Testis (tissue), 3 donors: ENCODE results near the gene CLN6. TPM values are rescaled to one million over a fixed set of nuclear protein-coding genes. Genes with fewer than 3 reads are reported as not detected.

Experiments used
- DNase-seq: peaks from one replicate; pipeline ENCODE4 v3.0.0-alpha.2; 2019
- H3K27ac ChIP-seq, 2 donors: fragments of 200-600 bp; sonication (generic); one replicate each; pipeline ENCODE4 v1.5.1; 2019
- H3K27me3 ChIP-seq: fragments of 200-600 bp; sonication (generic); one replicate; pipeline ENCODE4 v1.5.1; 2019
- H3K36me3 ChIP-seq: fragments of 200-600 bp; sonication (generic); one replicate; pipeline ENCODE4 v1.5.1; 2017; ENCODE audit warnings: low read depth; ENCODE audit errors: missing control alignments
- H3K4me1 ChIP-seq: fragments of 200-600 bp; sonication (generic); one replicate; pipeline ENCODE4 v1.5.1; 2019
- H3K4me3 ChIP-seq, 2 donors: fragments of 200-600 bp; sonication (generic); one replicate each; pipeline ENCODE4 v1.5.1; 2017 to 2019
- H3K9me3 ChIP-seq: fragments of 200-600 bp; sonication (generic); one replicate; pipeline ENCODE4 v1.5.1; 2017
- POLR2A ChIP-seq: fragments of 450-650 bp; IDR thresholded peaks from one replicate; pipeline ENCODE4 v1.6.1; 2017; ENCODE audit warnings: antibody characterized with exemption, mild to moderate bottlenecking, moderate library complexity
- WGBS, 2 donors: methylation state at CpG; one replicate each; pipeline ENCODE4 v1.1.5; 2018; 5-methylcytosine and 5-hydroxymethylcytosine counted together
- intact Hi-C: fragments of 100-400 bp; cut with DNase I; formaldehyde crosslinking; loops from one replicate; pipeline ENCODE4 v1.15.1; 2023; ENCODE audit warnings: low total_unique reads
- polyA plus RNA-seq: library from polyadenylated mRNA; stranded (reverse); fragments of 350-450 nt; fragmentation: Illumina TruSeq; extraction: RNeasy Lipid Tissue Mini Kit (QIAGEN cat#74804); gene quantifications from one replicate; pipeline ENCODE4 v1.2.3, GENCODE V29; 2014; ENCODE audit warnings: low read depth, low replicate concordance; ENCODE audit not compliant: insufficient read depth
- total RNA-seq, 2 donors: library from RNA; depleted of rRNA; stranded (reverse); fragments of >200 nt; gene quantifications; one replicate each; pipeline ENCODE4 v1.2.3, GENCODE V29; 2016
- TF ChIP-seq, protein P1 (sequence below), 3 experiments: fragments of 450-650 bp in 2 of 3; fragments of 200-600 bp in 1 of 3; sonication (generic) in 1 of 3; IDR thresholded peaks; one replicate each; pipeline ENCODE4 v1.5.1; 2016 to 2019; ENCODE audit warnings: antibody characterized with exemption in 3 of 3, mild to moderate bottlenecking in 2 of 3, moderate library complexity in 1 of 3

CLN6 gene
- total and polyA plus RNA-seq, 3 donors from 2014 or later = 23.3 to 58.8 (median 39.7) TPM

DNA sequence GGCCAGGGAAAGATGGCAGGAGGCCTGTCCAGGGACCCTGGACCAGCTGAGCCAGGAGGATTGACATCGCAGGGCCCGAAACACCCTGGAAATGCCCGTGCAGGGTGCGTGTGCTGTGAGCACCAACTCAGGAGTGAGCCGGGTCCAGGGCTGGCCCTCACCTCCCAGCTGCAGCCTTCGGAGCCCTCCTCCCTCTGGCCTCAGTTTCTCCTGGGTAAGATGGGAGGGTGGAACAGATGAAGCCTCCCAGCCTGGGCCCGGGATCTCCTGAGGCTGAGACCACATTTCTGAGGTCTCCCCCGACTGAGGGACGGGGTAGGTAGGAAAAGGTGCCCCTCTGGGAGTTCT, 19.1 kb downstream of the CLN6 start:
- H3K9me3 ChIP-seq = no peaks in the 10 kb centered on the region
- no peak overlapping the region for H3K4me3 ChIP-seq
- intact Hi-C loops = no loop called here
- DNase-seq = no peak
- no peak for TF ChIP-seq POLR2A
- TF ChIP-seq, protein P1, sequence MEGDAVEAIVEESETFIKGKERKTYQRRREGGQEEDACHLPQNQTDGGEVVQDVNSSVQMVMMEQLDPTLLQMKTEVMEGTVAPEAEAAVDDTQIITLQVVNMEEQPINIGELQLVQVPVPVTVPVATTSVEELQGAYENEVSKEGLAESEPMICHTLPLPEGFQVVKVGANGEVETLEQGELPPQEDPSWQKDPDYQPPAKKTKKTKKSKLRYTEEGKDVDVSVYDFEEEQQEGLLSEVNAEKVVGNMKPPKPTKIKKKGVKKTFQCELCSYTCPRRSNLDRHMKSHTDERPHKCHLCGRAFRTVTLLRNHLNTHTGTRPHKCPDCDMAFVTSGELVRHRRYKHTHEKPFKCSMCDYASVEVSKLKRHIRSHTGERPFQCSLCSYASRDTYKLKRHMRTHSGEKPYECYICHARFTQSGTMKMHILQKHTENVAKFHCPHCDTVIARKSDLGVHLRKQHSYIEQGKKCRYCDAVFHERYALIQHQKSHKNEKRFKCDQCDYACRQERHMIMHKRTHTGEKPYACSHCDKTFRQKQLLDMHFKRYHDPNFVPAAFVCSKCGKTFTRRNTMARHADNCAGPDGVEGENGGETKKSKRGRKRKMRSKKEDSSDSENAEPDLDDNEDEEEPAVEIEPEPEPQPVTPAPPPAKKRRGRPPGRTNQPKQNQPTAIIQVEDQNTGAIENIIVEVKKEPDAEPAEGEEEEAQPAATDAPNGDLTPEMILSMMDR (IDR thresholded peaks at IDR 0.05) = no peak
- no peaks in the 10 kb centered on the region for H3K27me3 ChIP-seq
- no peak overlapping the region for H3K27ac ChIP-seq
- WGBS, 2 donors = 68 to 85% methylated on average over 4 to 9 of the region's 9 CpGs
- peaks cover 11% of the 10 kb centered on the region for H3K4me1 ChIP-seq
- no peaks in the 10 kb centered on the region for H3K36me3 ChIP-seq

DNA sequence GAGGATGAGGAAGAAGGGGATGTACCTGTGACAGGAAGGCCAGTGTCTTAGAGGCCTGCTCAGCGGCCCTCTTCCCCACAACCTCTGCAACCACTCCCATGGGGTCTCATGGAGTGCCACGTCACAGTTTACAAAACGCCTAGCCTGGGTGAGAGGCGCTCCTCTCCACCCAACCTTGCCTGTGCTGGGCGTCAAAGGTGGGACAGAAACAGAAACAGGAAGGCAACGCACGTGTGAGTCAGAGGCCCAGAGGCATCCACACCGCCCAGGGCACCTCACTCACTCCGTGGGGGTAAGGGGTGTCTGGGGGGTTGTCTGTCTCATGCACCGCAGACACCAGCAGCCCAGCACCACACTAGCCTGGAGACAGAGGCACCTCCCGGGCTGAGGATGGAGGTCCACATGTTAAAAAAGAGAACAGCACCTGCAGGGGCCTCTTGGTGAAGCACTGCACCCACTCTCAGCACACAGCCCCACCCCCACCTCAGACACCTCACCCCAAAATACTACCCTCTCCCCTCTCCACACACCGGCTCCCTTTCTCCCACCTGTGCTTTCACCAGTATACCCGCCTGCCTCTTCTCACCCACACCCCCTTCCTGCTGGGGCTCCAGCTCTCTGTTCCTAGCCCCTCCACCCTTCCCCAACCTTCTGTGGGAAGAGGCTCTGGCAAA, 19.7 kb downstream of the CLN6 start:
- whole genome bisulfite sequencing, 2 donors = 87 to 88% methylated on average over 10 to 13 of the region's 13 CpGs
- Histone ChIP-seq H3K27ac (no peak overlapping the region), H3K36me3 (no peaks in the 10 kb centered on the region), H3K4me3 (no peak overlapping the region), H3K4me1 (peaks cover 11% of the 10 kb centered on the region), H3K27me3 (no peaks in the 10 kb centered on the region), H3K9me3 (no peaks in the 10 kb centered on the region)
- TF ChIP-seq, protein P1 (IDR thresholded peaks at IDR 0.05) = no peak
- no peak for TF ChIP-seq POLR2A
- intact Hi-C loops = no loop called here
- DNase-seq = no peak

DNA sequence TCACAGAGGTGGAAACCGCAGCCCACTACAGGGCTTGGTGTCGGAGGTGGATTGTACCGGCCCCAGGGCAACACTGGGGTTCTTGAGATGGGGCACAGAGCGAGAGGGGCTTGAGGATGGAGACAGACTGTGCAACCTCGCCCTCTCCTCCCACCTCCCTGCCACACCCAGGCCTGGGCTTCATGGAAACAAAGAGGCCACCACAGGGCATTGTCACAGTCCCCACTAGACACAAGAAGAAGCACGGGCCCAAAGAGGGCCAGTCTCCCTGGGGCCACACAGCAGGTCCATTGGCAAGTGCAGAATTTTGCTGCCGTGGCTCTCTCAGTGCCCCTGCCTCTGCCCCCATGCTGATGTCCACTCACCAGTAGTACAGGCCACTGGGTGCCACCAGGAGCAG, 20.3 kb downstream of the CLN6 start:
- no peaks in the 10 kb centered on the region for H3K9me3 ChIP-seq
- no peaks in the 10 kb centered on the region for H3K36me3 ChIP-seq
- no peak overlapping the region for H3K27ac ChIP-seq
- H3K27me3 ChIP-seq = no peaks in the 10 kb centered on the region
- TF ChIP-seq, protein P1 (IDR thresholded peaks at IDR 0.05) = no peak
- TF ChIP-seq POLR2A = no peak
- WGBS, 2 donors = 70 to 92% methylated on average over 5 to 7 of the region's 7 CpGs
- DNase-seq = no peak
- H3K4me3 ChIP-seq = no peak overlapping the region
- intact Hi-C loops = no loop called here
- H3K4me1 ChIP-seq = peaks cover 11% of the 10 kb centered on the region

DNA sequence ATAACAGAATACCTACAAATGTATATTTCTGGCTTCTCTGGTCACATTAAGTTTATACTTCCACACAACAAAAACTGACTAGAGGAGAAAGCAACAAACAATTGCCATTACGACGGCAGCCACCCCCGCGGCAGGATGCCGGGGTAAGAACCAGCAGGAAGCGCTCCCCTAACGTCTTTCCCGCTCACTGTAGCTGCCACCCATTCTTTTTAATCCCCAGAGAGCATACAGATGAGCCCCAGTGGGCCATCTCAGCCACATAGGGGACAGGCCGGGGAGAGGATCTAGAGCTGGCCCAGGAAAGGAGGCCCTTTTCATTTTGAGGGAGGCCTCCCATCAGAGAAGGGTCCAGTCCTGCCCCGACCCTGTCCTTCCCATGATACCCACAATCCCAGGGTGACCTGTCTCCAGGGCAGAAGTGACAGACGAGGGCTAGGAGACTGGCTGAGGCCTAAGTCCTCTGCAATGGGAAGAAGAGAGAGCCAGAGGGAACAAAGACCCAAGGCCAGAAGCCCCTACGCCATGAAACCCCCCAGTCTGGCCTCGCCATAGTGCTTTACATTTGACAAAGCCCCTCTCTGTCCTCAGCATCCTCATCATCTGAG, 20.8 kb downstream of the CLN6 start:
- H3K4me3 ChIP-seq = no peak overlapping the region
- no peak for DNase-seq
- 78 to 89% methylated on average over 11 to 13 of the region's 13 CpGs for WGBS, 2 donors
- no peaks in the 10 kb centered on the region for H3K36me3 ChIP-seq
- TF ChIP-seq, protein P1 (IDR thresholded peaks at IDR 0.05) = no peak
- no peak for TF ChIP-seq POLR2A
- H3K9me3 ChIP-seq = no peaks in the 10 kb centered on the region
- intact Hi-C loops = no loop called here
- peaks cover 11% of the 10 kb centered on the region for H3K4me1 ChIP-seq
- H3K27ac ChIP-seq = no peak overlapping the region
- no peaks in the 10 kb centered on the region for H3K27me3 ChIP-seq

DNA sequence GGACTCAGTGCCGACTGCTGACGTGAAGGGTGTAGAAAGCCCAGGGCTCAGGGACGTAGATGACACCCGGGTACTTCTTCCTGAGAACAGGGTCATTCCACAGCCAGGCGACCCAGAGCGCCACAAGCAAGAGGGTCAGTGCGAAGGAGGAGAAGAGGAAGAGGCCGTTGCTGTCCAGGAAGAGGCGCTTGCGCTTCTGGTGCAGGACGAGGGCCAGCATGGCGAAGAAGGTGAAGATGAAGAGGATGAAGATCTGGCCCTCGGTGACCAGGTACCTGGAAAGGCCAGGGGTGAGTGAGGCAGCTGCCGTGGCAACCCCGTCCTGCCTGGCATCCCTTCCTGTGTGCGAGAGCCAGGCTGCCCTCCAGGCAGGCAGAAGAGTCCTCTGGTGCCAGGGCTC, 21.4 kb downstream of the CLN6 start:
- no peaks in the 10 kb centered on the region for H3K9me3 ChIP-seq
- no peak for TF ChIP-seq POLR2A
- TF ChIP-seq, protein P1 (IDR thresholded peaks at IDR 0.05) = no peak
- 87 to 91% methylated on average over 16 of the region's 16 CpGs for WGBS, 2 donors
- H3K36me3 ChIP-seq = no peaks in the 10 kb centered on the region
- H3K27ac ChIP-seq = no peak overlapping the region
- H3K4me1 ChIP-seq = peaks cover 11% of the 10 kb centered on the region
- no peak overlapping the region for H3K4me3 ChIP-seq
- no peak for DNase-seq
- intact Hi-C loops = no loop called here
- H3K27me3 ChIP-seq = no peaks in the 10 kb centered on the region
